K562 (cell line): ENCODE results near the gene RREB1. TPM values are rescaled to one million over a fixed set of nuclear protein-coding genes. Genes with fewer than 3 reads are reported as not detected.

Source experiments
- ARID2 ChIP-seq: fragments of 450-650 bp; IDR thresholded peaks from 2 replicates; pipeline ENCODE4 v1.6.1; 2017; ENCODE audit warnings: antibody characterized with exemption, mild to moderate bottlenecking
- CXXC5 ChIP-seq: fragments of 250-450 bp; sonication (Bioruptor Pico); IDR thresholded peaks from 2 replicates; pipeline ENCODE4 v1.8.0; 2022; ENCODE audit warnings: inconsistent platforms, mild to moderate bottlenecking, moderate library complexity
- FIP1L1 ChIP-seq: fragments of 200-400 bp; formaldehyde crosslinking; IDR thresholded peaks from 2 replicates; pipeline ENCODE4 v1.6.1; 2018; ENCODE audit warnings: mild to moderate bottlenecking, low read depth, low read length; ENCODE audit not compliant: poor library complexity, severe bottlenecking
- HDAC8 ChIP-seq: fragments of 450-650 bp; IDR thresholded peaks from 2 replicates; pipeline ENCODE4 v1.6.1; 2016; ENCODE audit warnings: mild to moderate bottlenecking, missing genetic modification characterization, moderate library complexity, missing compliant biosample characterization
- JUN ChIP-seq, 2 experiments: sonication (generic) in 1 of 2; formaldehyde crosslinking in 1 of 2; IDR thresholded peaks; 2 replicates each; pipeline versions ENCODE4 v1.6.1 to v1.8.0; 2012 to 2022; ENCODE audit warnings: borderline replicate concordance in 2 of 2, mild to moderate bottlenecking in 2 of 2, improper control_type of control experiment in 1 of 2, low read depth in 1 of 2, low read length in 1 of 2, missing genetic modification reagents in 1 of 2
- KAT2B ChIP-seq: IDR thresholded peaks from one replicate; pipeline ENCODE4 v1.6.1; 2012; ENCODE audit warnings: low read depth, mild to moderate bottlenecking, control low read depth, inconsistent platforms, low read length, moderate library complexity
- KLF6 ChIP-seq: fragments of 250-450 bp; sonication (Bioruptor Pico); IDR thresholded peaks from 2 replicates; pipeline ENCODE4 v1.4.0; 2020; ENCODE audit warnings: mild to moderate bottlenecking, moderate library complexity, borderline replicate concordance
- MBD2 ChIP-seq: sonication (generic); IDR thresholded peaks from 2 replicates; pipeline ENCODE4 v1.6.1; 2016; ENCODE audit warnings: low read depth, borderline replicate concordance
- NCOA1 ChIP-seq: fragments of 450-650 bp; IDR thresholded peaks from 2 replicates; pipeline ENCODE4 v1.6.1; 2016; ENCODE audit warnings: low read depth
- NR2C1 ChIP-seq, 2 experiments: fragments of 450-650 bp; IDR thresholded peaks; 2 replicates each; pipeline ENCODE4 v1.6.1; 2017; ENCODE audit warnings: mild to moderate bottlenecking in 2 of 2, antibody characterized with exemption in 1 of 2, inconsistent platforms in 1 of 2, missing compliant biosample characterization in 1 of 2, missing genetic modification characterization in 1 of 2
- POLR3A ChIP-seq: IDR thresholded peaks from 2 replicates; pipeline ENCODE4 v1.6.1; 2011; ENCODE audit warnings: borderline replicate concordance, mild to moderate bottlenecking, moderate library complexity; ENCODE audit not compliant: insufficient read length, insufficient read depth; ENCODE audit errors: extremely low read depth
- RBM17 ChIP-seq: fragments of 200-400 bp; formaldehyde crosslinking; IDR thresholded peaks from 2 replicates; pipeline ENCODE4 v1.6.1; 2017; ENCODE audit warnings: low read depth, mild to moderate bottlenecking, low read length, borderline replicate concordance
- SNRNP70 ChIP-seq: fragments of 200-400 bp; formaldehyde crosslinking; optimal IDR thresholded peaks from 2 replicates; pipeline ENCODE3; 2017; ENCODE audit warnings: low read depth, low read length
- SOX6 ChIP-seq: fragments of 450-650 bp; IDR thresholded peaks from 2 replicates; pipeline ENCODE4 v1.6.1; 2014; ENCODE audit warnings: mild to moderate bottlenecking
- SREBF2 ChIP-seq: sonication (generic); formaldehyde crosslinking; IDR thresholded peaks from 2 replicates; pipeline ENCODE4 v1.4.0; 2020; ENCODE audit warnings: mild to moderate bottlenecking, missing genetic modification reagents
- U2AF1 ChIP-seq: fragments of 200-400 bp; formaldehyde crosslinking; optimal IDR thresholded peaks from 2 replicates; pipeline ENCODE3; 2017; ENCODE audit warnings: mild to moderate bottlenecking, low read depth, low read length, moderate library complexity
- XRCC4 ChIP-seq: IDR thresholded peaks from one replicate; pipeline ENCODE4 v1.6.1; 2011; ENCODE audit not compliant: insufficient read depth, insufficient read length; ENCODE audit errors: extremely low read depth
- ZBTB8A ChIP-seq: fragments of 450-650 bp; IDR thresholded peaks from 2 replicates; pipeline ENCODE4 v1.6.1; 2018; ENCODE audit warnings: mild to moderate bottlenecking, moderate library complexity; ENCODE audit not compliant: partially characterized antibody
- ZNF134 ChIP-seq: fragments of 250-450 bp; sonication (Bioruptor Pico); conservative IDR thresholded peaks from 2 replicates; pipeline ENCODE4 v1.4.0; 2020
- ZNF140 ChIP-seq: fragments of 250-450 bp; sonication (Bioruptor Pico); IDR thresholded peaks from 2 replicates; pipeline ENCODE4 v1.8.0; 2021; ENCODE audit warnings: moderate library complexity, mild to moderate bottlenecking, inconsistent platforms
- ZNF239 ChIP-seq: fragments of 250-450 bp; sonication (Bioruptor Pico); IDR thresholded peaks from 2 replicates; pipeline ENCODE4 v1.4.0; 2020; ENCODE audit warnings: mild to moderate bottlenecking
- ZNF75A ChIP-seq: fragments of 450-650 bp; formaldehyde crosslinking; IDR thresholded peaks from 2 replicates; pipeline ENCODE4 v1.4.0; 2020; ENCODE audit warnings: mild to moderate bottlenecking
- polyA plus RNA-seq, 8 experiments: library from polyadenylated mRNA; depleted of rRNA in 4 of 8; stranded (reverse) in 5 of 8; unstranded in 3 of 8; fragments of >200 nt; fragmentation: Nextera tagmentation in 2 of 8; fragmentation: Illumina TruSeq in 1 of 8; extraction: Ambion mirVana in 2 of 8; extraction: Trizol in 1 of 8; gene quantifications; 2 replicates each; pipeline versions ENCODE4 v1.2.1 to v1.2.3, GENCODE V29; 2011 to 2014; ENCODE audit warnings: inconsistent platforms in 1 of 8, missing spikeins in 1 of 8
- total RNA-seq, 7 experiments: library from RNA; depleted of rRNA in 6 of 7; stranded (reverse); fragments of >200 nt in 6 of 7; fragmentation: Illumina TruSeq in 2 of 7; extraction: Trizol in 2 of 7; gene quantifications; 2 replicates each; pipeline versions ENCODE4 v1.2.1 to v1.2.3, GENCODE V29; 2011 to 2021; ENCODE audit warnings: low replicate concordance in 1 of 7
- TF ChIP-seq, protein P1 (sequence below): fragments of 450-650 bp; IDR thresholded peaks from 2 replicates; pipeline ENCODE4 v1.6.1; 2018; ENCODE audit not compliant: partially characterized antibody
- TF ChIP-seq, protein P2 (sequence below): fragments of 250-450 bp; sonication (Bioruptor Pico); IDR thresholded peaks from 2 replicates; pipeline ENCODE4 v1.5.0; 2020; ENCODE audit warnings: mild to moderate bottlenecking

Gene RREB1
- total and polyA plus RNA-seq, 9 of the 15 experiments (the other 6 are each of a cell fraction or from before 2014, with no cell fraction given) = 3.3 to 64.2 (median 19.3) TPM

DNA sequence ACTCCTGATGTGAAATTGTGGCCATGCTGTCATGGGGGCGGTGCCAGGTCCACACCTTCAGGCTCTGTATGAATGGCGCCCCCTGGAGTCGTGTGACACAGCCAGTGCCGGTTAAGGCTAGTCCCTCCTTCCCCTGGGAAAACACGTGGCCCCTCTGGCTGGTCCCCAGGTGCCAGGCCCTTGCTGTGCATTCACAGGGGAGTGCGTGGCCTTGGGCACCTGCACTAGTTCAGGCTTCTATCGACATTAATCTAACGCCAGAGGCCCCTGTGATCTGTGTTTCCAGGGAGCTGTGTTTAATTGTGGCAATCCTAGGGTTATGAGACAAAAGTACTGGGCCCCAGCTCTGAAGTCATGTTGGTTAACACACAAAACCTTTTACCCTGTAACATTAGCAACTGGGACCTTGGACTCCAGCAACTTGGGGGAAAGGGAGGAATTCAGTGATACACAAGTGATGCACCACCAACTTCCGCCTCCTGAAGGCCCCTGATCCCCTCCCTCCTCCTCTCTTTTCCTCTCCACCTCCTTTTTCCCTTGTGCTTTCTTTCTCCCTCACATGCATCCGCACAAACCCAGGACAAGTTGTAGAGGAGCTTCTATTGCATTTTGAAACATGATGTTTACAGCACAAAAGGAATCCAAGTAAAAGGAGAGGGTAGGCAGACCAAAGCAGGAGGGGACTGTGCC is 131.3 kb downstream of the RREB1 start (continued):
- TF ChIP-seq, protein P1, sequence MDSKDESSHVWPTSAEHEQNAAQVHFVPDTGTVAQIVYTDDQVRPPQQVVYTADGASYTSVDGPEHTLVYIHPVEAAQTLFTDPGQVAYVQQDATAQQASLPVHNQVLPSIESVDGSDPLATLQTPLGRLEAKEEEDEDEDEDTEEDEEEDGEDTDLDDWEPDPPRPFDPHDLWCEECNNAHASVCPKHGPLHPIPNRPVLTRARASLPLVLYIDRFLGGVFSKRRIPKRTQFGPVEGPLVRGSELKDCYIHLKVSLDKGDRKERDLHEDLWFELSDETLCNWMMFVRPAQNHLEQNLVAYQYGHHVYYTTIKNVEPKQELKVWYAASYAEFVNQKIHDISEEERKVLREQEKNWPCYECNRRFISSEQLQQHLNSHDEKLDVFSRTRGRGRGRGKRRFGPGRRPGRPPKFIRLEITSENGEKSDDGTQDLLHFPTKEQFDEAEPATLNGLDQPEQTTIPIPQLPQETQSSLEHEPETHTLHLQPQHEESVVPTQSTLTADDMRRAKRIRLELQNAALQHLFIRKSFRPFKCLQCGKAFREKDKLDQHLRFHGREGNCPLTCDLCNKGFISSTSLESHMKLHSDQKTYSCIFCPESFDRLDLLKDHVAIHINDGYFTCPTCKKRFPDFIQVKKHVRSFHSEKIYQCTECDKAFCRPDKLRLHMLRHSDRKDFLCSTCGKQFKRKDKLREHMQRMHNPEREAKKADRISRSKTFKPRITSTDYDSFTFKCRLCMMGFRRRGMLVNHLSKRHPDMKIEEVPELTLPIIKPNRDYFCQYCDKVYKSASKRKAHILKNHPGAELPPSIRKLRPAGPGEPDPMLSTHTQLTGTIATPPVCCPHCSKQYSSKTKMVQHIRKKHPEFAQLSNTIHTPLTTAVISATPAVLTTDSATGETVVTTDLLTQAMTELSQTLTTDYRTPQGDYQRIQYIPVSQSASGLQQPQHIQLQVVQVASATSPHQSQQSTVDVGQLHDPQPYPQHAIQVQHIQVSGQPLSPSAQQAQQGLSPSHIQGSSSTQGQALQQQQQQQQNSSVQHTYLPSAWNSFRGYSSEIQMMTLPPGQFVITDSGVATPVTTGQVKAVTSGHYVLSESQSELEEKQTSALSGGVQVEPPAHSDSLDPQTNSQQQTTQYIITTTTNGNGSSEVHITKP = no peak
- TF ChIP-seq ZBTB8A (no peak), ZNF134 (CRISPR knock-in tag) (no peak), SNRNP70 (no peak), HDAC8 (no peak), XRCC4 (no peak), RBM17 (no peak), KAT2B (no peak), ZNF239 (CRISPR knock-in tag) (no peak), MBD2 (no peak), ZNF140 (CRISPR knock-in tag) (no peak), POLR3A (no peak), ZNF75A (CRISPR knock-in tag) (no peak), JUN (IDR thresholded peaks at IDR 0.05; ENCODE audit: borderline replicate concordance, low read depth, low read length) (0 out of 2 replicates have a peak, but pooled peaks have one; percentile 22), JUN (CRISPR knock-in tag; IDR thresholded peaks at IDR 0.05; ENCODE audit: borderline replicate concordance) (no peak), ARID2 (peak; percentile 56; the same call in 1 of the 2 replicates), NR2C1 (IDR thresholded peaks at IDR 0.05) (no peak), NR2C1 (tag; IDR thresholded peaks at IDR 0.05) (no peak), U2AF1 (no peak), CXXC5 (CRISPR knock-in tag) (peak; percentile 36; the same call in 1 of the 2 replicates), SREBF2 (no peak), SOX6 (no peak), KLF6 (CRISPR knock-in tag) (no peak), FIP1L1 (no peak), NCOA1 (no peak)
- TF ChIP-seq, protein P2, sequence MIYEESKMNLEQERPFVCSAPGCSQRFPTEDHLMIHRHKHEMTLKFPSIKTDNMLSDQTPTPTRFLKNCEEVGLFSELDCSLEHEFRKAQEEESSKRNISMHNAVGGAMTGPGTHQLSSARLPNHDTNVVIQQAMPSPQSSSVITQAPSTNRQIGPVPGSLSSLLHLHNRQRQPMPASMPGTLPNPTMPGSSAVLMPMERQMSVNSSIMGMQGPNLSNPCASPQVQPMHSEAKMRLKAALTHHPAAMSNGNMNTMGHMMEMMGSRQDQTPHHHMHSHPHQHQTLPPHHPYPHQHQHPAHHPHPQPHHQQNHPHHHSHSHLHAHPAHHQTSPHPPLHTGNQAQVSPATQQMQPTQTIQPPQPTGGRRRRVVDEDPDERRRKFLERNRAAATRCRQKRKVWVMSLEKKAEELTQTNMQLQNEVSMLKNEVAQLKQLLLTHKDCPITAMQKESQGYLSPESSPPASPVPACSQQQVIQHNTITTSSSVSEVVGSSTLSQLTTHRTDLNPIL (CRISPR knock-in tag) = no peak
